Hematopoietic multipotent progenitor cell (in vitro differentiated cells): ENCODE data around the gene SPOCK1. TPM values are rescaled to one million over a fixed set of nuclear protein-coding genes. Genes with fewer than 3 reads are reported as not detected.

Experiments
- DNase-seq, 3 donors: peaks; one replicate each; pipeline ENCODE4 v3.0.0-alpha.2; 2011 to 2015; ENCODE audit warnings: low read depth in 2 of 3, low spot score in 2 of 3
- total RNA-seq: library from RNA; depleted of rRNA; stranded (reverse); fragments of >200 nt; gene quantifications from one replicate; pipeline ENCODE4 v1.2.3, GENCODE V29; 2012

SPOCK1 gene
- total RNA-seq, 1 donor = under 0.01 TPM

DNA sequence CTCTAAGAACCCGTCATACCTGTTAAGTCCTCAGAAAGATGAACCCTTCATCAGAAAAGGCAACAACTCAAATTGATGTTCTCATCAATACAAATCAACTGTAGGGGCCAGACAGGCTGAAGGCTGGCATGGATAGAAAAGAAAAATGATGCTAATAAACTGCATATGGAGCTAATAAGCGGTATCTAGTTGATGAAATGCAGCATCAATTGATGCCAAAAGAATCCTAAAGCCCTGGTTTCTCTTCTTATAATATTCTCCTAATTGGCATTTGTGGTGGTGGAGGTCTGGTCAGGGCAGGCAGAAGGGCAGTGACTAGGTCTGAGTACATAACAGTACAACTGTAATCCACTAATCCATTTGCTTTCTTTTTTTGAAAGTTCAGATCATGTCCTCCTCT, 322.5 kb downstream of the SPOCK1 start:
- no peak for DNase-seq

- DNase-seq = no peak
Observed at GRCh38 chr5:137176126-137176525, 323.0 kb downstream of the SPOCK1 start.

DNA sequence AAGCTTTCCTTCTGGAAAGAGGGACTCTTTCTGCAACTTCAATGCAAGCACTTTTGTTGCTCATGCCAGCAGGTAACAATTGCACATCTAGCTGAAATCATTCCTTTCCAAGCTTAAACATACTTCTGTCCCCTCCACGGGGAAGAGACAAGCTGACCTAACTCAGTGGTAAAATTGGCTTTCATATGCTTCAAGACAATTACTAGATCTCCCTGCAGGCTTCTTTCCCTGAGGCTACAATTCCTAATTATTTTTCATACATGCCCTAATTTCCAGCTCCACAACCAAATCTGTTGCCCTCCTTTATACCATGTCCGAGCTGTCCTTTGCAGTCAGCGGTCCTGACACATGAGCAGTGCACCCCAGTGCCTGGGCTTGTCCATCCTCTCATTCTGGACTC, 324.9 kb downstream of the SPOCK1 start:
- no peak for DNase-seq

DNA sequence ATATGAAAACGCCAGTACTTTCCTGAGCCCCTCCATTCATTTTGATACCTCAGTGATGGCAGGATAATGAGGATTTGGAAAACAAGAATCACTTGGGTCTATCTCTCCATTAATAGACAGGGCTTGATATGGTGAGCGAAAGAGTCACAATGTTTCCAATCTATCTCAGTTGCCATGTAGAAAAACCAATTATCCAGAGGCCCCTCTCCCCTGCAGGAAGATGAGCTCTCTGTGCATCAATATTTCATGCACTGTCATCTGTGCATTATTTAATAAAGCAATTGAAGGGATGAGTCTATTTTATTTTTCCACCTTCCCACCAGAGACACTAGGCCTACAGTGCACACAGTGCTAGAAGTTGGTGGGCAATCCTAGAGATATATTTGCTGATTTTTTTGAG, 326.9 kb downstream of the SPOCK1 start:
- DNase-seq = no peak

GRCh38 chr5:137167187-137167586, 331.9 kb downstream of the SPOCK1 start:
- no peak for DNase-seq

DNA sequence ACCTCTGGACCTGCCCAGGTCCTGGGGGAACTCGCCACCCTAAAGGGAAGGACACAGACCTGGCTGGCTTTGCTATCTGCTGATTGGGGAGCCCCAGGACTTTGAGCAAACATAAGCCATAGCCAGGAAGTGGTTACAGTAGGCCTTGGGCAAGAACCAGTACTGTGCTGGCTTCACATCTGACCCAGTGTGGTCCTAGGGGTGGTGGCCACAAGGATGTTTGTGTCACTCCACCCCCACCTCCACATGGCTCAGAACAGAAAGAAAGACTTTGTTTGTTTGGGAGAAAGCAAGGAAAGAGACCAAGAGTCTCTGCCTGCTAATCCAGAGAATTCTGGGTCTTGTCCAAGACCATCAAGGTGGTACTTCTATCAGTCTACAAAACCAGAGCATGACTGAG, 334.2 kb downstream of the SPOCK1 start:
- DNase-seq = no peak

DNA sequence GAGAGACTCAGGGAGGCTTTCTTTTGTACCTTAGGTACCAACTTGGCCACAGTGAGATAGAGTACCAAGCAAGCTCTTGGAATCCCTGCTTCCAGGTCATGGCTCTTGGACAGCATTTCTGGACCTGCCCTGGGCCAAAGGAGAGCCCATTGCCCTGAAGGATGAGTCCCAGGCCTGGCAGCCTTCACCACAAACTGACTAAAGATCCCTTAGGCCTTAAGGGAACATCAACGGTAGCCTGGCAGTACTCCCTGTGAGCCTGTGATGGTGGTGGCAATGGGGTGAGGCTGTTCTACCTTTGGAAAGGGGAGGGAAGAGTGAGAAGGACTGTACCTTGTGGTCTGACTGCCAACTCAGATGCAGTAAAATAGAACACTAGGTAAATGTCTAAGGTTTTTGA, 334.6 kb downstream of the SPOCK1 start:
- DNase-seq = no peak

- no peak for DNase-seq
Observed at GRCh38 chr5:137158691-137159090, 340.4 kb downstream of the SPOCK1 start.

GRCh38 chr5:137156180-137156579, 342.9 kb downstream of the SPOCK1 start:
- no peak for DNase-seq

DNA sequence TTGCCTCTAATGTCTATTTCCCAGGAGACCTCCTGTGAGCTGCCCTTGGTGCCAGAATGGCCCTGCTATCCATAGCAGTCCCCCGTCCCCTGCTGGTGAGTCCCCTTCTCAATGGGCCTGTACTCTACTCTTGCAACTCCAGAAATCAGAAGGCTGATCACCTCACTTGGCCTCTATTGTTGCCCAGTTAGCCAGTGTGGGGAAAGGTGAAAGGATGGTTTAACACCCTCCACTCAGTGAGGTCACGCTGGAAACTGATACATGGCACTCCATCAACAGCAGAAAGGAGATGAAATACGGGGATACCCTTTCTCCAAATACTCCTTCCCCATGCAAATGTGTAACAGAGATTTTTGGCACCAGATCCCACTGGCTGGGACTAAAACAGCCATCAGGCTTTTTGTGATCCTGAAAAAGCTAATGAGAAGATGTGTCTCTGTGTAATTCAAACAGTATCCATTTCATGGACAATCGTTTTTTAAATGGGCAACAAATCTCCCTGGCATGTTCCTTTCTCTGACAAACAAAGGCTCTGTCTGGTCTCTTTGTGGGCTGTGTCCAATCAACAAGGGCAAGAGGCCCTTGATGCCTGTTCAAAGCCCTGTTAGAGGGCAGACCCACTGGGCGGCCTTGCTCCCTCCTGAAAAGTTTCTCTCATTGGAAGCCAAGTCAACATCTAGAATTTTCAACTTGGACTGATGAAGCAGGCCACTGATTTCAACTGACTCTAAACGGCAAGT, 343.7 kb downstream of the SPOCK1 start:
- DNase-seq = no peak

DNA sequence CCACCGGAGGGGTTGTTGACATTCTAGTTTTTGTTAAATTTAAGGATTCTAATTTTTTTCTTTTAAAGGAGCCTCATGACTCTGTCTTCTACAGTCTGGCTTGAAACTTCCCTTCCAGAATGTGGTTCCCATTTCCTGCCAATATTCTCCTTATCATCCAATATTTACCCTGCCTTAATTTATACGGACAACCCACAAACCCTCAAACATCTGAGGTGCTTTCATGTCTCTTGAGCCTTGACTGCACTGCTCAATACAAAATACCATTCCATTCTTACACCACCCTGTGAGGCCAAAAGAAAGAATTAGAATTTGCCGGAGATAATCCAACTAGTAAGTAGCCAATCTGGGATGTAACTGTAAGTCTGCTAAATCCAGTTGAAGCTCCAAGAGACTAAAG, 346.5 kb downstream of the SPOCK1 start:
- DNase-seq = no peak

- DNase-seq = no peak
Observed at GRCh38 chr5:137148655-137149054, 350.5 kb downstream of the SPOCK1 start.

DNA sequence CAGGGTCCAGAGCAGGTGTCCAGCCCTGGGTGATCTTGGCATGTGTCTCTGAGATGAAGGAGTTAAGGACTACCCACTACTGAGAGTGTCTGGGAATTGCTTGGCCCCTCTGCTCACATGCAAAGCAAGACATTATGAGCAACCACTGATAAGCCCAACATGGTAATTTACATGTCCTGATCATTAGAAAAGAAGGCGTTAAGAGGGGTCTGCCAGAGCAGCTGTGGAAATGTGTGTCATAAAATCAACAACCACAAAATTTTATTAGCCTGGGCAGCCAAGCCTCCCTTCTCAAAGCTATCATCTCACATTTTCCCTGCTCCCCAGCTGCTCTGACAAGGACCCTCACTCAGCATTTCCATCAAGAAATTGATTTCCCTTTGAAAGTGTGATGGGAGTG, 351.0 kb downstream of the SPOCK1 start:
- no peak for DNase-seq

- no peak for DNase-seq
Observed at GRCh38 chr5:137147346-137147745, 351.8 kb downstream of the SPOCK1 start.

DNA sequence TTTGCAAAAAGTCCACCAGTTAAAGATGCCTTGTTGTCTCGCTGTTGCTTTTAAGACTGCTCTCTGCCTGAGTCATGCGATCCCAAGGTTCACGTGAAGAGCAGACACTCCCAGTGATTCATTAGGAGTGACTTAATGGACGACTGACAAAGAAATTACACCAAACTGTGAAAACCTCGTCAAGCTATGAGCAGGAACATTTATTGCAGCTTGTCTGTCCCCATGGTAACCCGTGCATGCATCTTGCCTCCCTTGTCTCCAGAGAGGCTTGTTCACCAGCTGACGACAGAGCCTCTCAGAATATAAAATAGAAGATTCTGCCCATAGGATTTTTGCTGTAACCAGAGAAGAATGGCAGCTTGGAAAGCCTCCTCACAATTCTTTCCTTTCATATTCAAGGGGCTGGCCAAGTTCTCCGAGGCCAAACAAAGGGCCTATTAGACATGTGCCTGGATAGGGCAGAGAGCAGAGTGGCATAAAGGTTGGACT, 352.7 kb downstream of the SPOCK1 start:
- DNase-seq = no peak

GRCh38 chr5:137145721-137146120, 353.4 kb downstream of the SPOCK1 start:
- DNase-seq = no peak

DNA sequence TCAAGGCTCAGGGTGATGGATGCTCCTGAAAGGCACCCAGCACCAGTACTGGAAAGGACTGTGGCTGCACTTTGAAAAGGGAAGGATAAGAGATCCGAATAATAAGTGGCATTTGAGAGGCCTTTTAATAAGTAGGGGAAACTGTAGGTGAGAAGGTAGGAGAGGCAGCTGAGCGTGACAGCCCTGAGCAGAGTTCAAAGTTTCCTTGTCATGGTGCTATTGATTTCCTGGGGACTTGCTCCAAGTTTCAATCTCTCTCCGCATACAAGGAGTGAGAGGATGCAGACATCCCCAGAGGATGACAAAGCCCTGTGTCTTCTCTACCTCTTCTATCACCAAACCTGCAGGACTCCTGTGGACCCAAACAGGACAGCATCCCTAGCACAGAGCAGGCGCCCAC, 354.5 kb downstream of the SPOCK1 start:
- no peak for DNase-seq

DNA sequence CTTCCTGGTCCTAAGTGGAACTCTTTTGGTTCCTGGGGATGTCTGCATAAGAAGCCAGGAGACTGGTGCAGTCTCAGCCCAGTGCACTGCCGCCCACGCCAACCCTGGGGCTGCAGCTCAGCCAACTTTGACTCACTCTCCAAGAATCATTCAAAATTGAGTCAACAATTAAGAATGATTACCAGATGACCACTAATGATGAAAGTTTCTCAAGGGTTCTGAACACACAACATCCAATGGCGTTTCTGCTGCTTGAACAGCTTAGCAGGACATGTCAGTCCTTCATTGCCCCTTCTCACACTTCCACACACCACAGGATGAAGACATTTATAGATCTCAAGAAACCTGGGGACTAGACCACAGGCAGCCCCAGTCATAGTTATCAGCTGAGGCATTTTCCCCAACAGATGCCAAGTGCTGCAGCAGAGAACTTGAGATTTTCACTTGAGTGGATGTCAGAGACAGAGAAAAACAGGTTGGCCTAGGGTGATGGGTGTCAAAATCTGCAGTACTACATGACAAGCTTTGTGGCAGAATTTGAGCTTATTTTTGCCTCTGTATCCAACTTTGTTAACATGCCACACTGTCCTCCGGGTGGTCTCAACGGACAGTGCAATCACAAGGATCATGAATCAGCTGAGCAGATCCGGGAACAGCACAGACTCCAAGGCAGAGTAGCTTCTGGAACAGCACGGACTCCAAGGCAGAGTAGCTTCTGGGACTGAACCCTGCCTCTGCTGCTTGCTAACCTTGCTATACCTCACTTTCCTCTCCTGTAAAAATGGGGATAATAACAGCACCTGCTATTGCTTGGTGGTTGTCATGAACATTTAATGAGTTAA, 356.1 kb downstream of the SPOCK1 start:
- no peak for DNase-seq

DNA sequence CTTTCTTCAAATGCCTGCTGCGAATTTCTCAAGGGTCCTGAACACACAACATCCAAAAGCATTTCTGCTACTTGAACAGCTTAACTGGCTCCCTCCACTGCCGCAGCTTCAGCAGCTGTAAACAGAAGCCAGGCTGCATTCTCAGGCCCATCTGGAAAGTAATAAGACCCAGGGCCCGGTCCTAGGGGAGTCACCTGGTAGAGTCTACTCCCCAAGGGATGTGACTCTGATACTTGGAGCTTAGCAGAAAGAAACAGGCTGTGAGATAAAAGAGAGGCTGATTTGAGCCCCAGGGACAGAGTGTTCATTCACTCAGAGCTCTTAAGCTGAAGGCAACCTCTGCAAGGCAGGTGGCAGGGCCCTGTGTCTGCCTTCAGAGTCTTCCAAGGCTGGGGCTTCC, 356.8 kb downstream of the SPOCK1 start:
- no peak for DNase-seq

DNA sequence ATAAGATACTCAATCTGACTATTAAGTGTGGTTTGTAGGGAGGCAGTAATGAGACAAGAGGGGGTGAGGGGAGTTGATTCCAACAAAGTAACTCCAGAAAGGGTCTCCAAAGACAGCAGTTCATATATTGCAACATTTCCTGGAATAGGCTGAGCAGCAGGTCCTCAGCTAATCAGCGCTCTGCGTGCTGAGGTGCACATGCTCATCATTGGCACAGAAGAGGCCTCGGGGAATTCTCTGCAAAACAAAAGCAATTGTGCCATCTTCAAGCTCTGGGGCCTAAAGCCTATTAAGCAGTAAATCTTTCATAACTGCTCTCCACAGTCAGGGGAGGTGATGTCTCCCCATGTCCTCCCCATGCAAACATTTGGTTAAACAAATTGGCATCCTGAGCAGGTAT, 357.3 kb downstream of the SPOCK1 start:
- no peak for DNase-seq

DNA sequence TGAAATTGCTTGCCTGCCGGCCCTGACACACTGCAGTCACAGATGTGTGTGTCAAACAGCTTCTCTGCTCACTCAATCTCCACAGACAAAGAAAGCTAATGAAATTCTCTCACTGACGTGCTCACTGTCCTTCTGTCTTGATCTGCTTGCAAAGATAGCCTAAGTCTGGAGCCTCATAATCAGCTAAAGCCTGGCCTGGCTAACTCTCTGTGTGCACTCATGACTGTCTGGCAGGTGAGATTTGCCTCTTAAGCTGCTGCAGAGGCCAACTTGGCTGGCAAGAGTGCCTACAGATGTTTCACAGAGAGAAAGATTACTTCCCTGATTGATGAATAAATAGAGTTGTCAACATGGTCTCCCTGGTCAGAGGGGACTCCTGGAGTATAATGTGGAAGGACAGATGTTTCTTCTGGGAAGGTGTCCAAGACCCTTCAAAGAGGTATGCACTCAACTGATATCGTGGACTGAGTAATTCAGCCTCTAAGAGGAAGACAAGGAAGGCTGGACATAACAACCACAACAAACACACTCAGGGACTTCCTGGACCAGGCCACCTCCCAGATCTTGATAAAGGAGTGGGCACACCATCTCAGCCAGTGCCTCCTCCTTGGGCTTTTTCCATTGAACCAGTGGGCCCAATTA, 362.0 kb downstream of the SPOCK1 start:
- DNase-seq = no peak
